OCI-LY3 (cell line): ENCODE results near the gene GJC3.

ENCODE experiments used
- H2AFZ ChIP-seq: fragments of 200-600, 300-600 bp; shearing (Covaris generic); 2 replicates; pipeline ENCODE4 v1.6.0; 2014; ENCODE audit warnings: antibody characterized with exemption, low read depth, low read length
- H3K27ac ChIP-seq: fragments of 200-600, 300-600 bp; sonication (generic); 2 replicates; pipeline ENCODE4 v1.5.1; 2014; ENCODE audit warnings: mild to moderate bottlenecking, low read length, moderate library complexity, mixed read lengths
- H3K27me3 ChIP-seq: fragments of 200-600, 300-600 bp; sonication (generic); 2 replicates; pipeline ENCODE4 v1.6.1; 2014; ENCODE audit warnings: low read depth, low read length, mixed read lengths
- H3K36me3 ChIP-seq: fragments of 200-600, 300-600 bp; sonication (generic); replicated peaks from 2 replicates; pipeline ENCODE3; 2014; ENCODE audit warnings: low read depth, low read length, mixed read lengths
- H3K4me1 ChIP-seq: fragments of 300-600, 200-600 bp; sonication (generic); 2 replicates; pipeline ENCODE4 v1.6.1; 2014; ENCODE audit warnings: low read length, mixed read lengths
- H3K4me2 ChIP-seq: fragments of 200-600, 300-600 bp; sonication (generic); 2 replicates; pipeline ENCODE4 v1.6.1; 2014; ENCODE audit warnings: low read length, mixed read lengths
- H3K4me3 ChIP-seq: fragments of 300-600, 200-600 bp; sonication (generic); 2 replicates; pipeline ENCODE4 v1.5.1; 2014; ENCODE audit warnings: antibody characterized with exemption, mild to moderate bottlenecking, low read length, moderate library complexity
- H3K79me2 ChIP-seq: fragments of 300-600, 200-600 bp; shearing (Covaris generic); 2 replicates; pipeline ENCODE4 v1.6.1; 2014; ENCODE audit warnings: mild to moderate bottlenecking, low read length, mixed read lengths
- H3K9ac ChIP-seq: fragments of 300-600, 200-600 bp; shearing (Covaris generic); 2 replicates; pipeline ENCODE4 v1.6.0; 2014; ENCODE audit warnings: mild to moderate bottlenecking, low read length, moderate library complexity
- H3K9me3 ChIP-seq: fragments of 200-600, 300-600 bp; shearing (Covaris generic); 2 replicates; pipeline ENCODE4 v1.6.1; 2014; ENCODE audit warnings: low read length, mixed read lengths; ENCODE audit not compliant: insufficient read depth
- H4K20me1 ChIP-seq: fragments of 200-600, 300-600 bp; sonication (generic); 2 replicates; pipeline ENCODE4 v1.6.1; 2016; ENCODE audit warnings: low read length, mixed read lengths; ENCODE audit not compliant: insufficient read depth
- EZH2phosphoT487 ChIP-seq: fragments of 200-600 bp; shearing (Covaris generic); IDR thresholded peaks from 2 replicates; pipeline ENCODE4 v1.6.1; 2018; ENCODE audit warnings: antibody characterized with exemption, mixed run types, low read depth
- TF ChIP-seq, protein P1 (sequence below): fragments of 200-600, 300-600 bp; sonication (generic); IDR thresholded peaks from 2 replicates; pipeline ENCODE4 v1.5.1; 2014; ENCODE audit warnings: antibody characterized with exemption, low read length, low read depth

GJC3 gene

GRCh38 chr7:99876933-99877332 is 52.5 kb downstream of the GJC3 start, which contains the start of gene OR2AE1:
OR2AE1 (minus strand) TSS chr7:99877033; CDS start chr7:99877033, 0 bp downstream.
- Histone ChIP-seq H4K20me1 (no peaks in the 10 kb centered on the region), H3K27ac (no peak within 1 kb of the TSS), H3K9me3 (no peaks in the 10 kb centered on the region), H3K27me3 (no peaks in the 10 kb centered on the region), H3K79me2 (no peaks in the 10 kb centered on the region), H3K4me2 (no peak within 1 kb of the TSS), H3K4me3 (no peak within 1 kb of the TSS), H3K9ac (no peak within 1 kb of the TSS), H3K36me3 (no peaks in the 10 kb centered on the region), H3K4me1 (no peaks in the 10 kb centered on the region), H2AFZ (no peak within 1 kb of the TSS)
- TF ChIP-seq, protein P1, sequence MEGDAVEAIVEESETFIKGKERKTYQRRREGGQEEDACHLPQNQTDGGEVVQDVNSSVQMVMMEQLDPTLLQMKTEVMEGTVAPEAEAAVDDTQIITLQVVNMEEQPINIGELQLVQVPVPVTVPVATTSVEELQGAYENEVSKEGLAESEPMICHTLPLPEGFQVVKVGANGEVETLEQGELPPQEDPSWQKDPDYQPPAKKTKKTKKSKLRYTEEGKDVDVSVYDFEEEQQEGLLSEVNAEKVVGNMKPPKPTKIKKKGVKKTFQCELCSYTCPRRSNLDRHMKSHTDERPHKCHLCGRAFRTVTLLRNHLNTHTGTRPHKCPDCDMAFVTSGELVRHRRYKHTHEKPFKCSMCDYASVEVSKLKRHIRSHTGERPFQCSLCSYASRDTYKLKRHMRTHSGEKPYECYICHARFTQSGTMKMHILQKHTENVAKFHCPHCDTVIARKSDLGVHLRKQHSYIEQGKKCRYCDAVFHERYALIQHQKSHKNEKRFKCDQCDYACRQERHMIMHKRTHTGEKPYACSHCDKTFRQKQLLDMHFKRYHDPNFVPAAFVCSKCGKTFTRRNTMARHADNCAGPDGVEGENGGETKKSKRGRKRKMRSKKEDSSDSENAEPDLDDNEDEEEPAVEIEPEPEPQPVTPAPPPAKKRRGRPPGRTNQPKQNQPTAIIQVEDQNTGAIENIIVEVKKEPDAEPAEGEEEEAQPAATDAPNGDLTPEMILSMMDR = no peak
- TF ChIP-seq EZH2phosphoT487 = no peak

GRCh38 chr7:99876491-99876890 is 52.9 kb downstream of the GJC3 start:
- Histone ChIP-seq H3K27me3 (no peaks in the 10 kb centered on the region), H3K9ac (no peak overlapping the region), H3K4me3 (no peak overlapping the region), H3K9me3 (no peaks in the 10 kb centered on the region), H3K36me3 (no peaks in the 10 kb centered on the region), H3K4me1 (no peaks in the 10 kb centered on the region), H4K20me1 (no peaks in the 10 kb centered on the region), H3K4me2 (no peak overlapping the region), H3K27ac (no peak overlapping the region), H2AFZ (no peak overlapping the region), H3K79me2 (no peaks in the 10 kb centered on the region)
- TF ChIP-seq, protein P1 = no peak
- no peak for TF ChIP-seq EZH2phosphoT487
